ENCODE results near the gene TBC1D19. TPM values are rescaled to one million over a fixed set of nuclear protein-coding genes. Genes with fewer than 3 reads are reported as not detected.

Gene TBC1D19
- total RNA-seq, 1 experiment from 2014 or later = 2.2 TPM

DNA sequence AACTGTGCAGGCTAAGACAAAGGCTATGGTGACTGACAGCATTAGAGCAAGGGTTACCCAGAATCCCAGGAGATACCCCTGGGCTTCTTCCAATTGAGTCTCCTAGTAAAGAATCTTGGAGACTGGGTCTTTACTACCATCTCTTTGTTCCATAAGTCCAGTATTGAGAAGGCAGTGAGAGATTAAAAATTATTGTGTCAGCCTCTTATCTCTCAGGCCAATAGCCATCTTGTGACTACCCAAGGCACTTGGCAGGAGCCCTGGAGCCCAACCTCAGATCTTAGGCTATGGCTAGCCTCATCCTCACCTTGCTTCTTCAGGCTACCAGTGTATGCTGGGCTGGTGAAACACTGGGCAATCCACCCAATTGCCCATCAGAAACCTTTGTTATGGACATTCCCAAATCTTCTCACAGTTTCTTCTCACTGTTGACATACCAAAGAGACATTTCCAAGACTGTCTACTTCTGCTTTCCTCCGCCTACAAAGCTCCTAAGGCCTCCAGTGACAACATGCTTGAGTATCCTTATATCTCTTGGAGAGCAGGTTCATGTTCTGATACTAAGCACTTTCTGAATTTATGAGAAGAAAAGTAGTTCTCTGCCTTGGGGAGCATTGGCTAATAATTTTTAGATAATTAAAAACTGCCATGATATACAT, 200.5 kb downstream of the TBC1D19 start:
- POLR2A ChIA-PET = no interaction called here
- no peak overlapping the region for H3K27ac ChIP-seq (ENCODE audit: low read length)
- ATAC-seq = no peak

DNA sequence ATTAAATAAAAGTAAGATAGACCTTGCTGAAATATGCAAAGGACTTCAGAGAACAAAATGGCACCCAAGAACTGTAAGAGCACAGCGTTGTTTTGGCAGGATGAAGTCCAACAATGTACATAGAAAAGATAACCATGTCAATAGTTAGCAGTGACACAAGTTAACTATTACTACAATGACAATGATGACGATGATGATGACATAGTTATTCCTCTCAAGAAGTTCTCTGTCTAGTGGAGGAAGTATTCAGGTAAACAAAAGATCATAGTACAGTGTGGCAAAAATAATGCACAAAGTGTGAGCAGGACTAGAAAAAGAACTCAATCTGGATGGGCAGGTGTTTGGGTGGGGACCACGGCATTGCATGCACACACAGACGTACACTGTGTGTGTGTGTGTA, 201.4 kb downstream of the TBC1D19 start:
- no peak for TF ChIP-seq POLR2AphosphoS5 (IDR thresholded peaks at IDR 0.05; ENCODE audit: low read depth, low read length)
- TF ChIP-seq, protein P1, sequence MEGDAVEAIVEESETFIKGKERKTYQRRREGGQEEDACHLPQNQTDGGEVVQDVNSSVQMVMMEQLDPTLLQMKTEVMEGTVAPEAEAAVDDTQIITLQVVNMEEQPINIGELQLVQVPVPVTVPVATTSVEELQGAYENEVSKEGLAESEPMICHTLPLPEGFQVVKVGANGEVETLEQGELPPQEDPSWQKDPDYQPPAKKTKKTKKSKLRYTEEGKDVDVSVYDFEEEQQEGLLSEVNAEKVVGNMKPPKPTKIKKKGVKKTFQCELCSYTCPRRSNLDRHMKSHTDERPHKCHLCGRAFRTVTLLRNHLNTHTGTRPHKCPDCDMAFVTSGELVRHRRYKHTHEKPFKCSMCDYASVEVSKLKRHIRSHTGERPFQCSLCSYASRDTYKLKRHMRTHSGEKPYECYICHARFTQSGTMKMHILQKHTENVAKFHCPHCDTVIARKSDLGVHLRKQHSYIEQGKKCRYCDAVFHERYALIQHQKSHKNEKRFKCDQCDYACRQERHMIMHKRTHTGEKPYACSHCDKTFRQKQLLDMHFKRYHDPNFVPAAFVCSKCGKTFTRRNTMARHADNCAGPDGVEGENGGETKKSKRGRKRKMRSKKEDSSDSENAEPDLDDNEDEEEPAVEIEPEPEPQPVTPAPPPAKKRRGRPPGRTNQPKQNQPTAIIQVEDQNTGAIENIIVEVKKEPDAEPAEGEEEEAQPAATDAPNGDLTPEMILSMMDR (IDR thresholded peaks at IDR 0.05) = no peak
- no peak for TF ChIP-seq SIN3A (IDR thresholded peaks at IDR 0.05; ENCODE audit: borderline replicate concordance, insufficient read depth, low read depth, low read length)
- TF ChIP-seq TCF7L2 (IDR thresholded peaks at IDR 0.05; ENCODE audit: low read depth, low read length) = no peak
- TF ChIP-seq, protein P2, sequence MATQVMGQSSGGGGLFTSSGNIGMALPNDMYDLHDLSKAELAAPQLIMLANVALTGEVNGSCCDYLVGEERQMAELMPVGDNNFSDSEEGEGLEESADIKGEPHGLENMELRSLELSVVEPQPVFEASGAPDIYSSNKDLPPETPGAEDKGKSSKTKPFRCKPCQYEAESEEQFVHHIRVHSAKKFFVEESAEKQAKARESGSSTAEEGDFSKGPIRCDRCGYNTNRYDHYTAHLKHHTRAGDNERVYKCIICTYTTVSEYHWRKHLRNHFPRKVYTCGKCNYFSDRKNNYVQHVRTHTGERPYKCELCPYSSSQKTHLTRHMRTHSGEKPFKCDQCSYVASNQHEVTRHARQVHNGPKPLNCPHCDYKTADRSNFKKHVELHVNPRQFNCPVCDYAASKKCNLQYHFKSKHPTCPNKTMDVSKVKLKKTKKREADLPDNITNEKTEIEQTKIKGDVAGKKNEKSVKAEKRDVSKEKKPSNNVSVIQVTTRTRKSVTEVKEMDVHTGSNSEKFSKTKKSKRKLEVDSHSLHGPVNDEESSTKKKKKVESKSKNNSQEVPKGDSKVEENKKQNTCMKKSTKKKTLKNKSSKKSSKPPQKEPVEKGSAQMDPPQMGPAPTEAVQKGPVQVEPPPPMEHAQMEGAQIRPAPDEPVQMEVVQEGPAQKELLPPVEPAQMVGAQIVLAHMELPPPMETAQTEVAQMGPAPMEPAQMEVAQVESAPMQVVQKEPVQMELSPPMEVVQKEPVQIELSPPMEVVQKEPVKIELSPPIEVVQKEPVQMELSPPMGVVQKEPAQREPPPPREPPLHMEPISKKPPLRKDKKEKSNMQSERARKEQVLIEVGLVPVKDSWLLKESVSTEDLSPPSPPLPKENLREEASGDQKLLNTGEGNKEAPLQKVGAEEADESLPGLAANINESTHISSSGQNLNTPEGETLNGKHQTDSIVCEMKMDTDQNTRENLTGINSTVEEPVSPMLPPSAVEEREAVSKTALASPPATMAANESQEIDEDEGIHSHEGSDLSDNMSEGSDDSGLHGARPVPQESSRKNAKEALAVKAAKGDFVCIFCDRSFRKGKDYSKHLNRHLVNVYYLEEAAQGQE (IDR thresholded peaks at IDR 0.05; ENCODE audit: insufficient read depth in 1 of 2, low read depth in 2 of 2, low read length in 1 of 2) = no peak
- Histone ChIP-seq H3K27me3 (ENCODE audit: control insufficient read depth, insufficient read depth, low read length) (no peaks in the 10 kb centered on the region), H3K27ac (ENCODE audit: low read length) (no peak overlapping the region), H3K4me1 (ENCODE audit: control insufficient read depth, insufficient read depth, low read length) (no peaks in the 10 kb centered on the region; the same call in 1 of the 2 replicates), H3K9me3 (ENCODE audit: control insufficient read depth, insufficient read depth, low read depth, low read length) (no peaks in the 10 kb centered on the region), H3K36me3 (ENCODE audit: control insufficient read depth, insufficient read depth, low read length) (no peaks in the 10 kb centered on the region), H3K4me3 (ENCODE audit: low read depth in 2 of 2, low read length in 2 of 2) (no peak overlapping the region)
- no peak for ATAC-seq
- intact Hi-C loops (cut with micrococcal nuclease; ENCODE audit: unreplicated experiment) (no loop called here), in situ Hi-C loops (cut with HindIII; ENCODE audit: low pct_unique_long_range_greater_than_20kb, low sequenced_read_pairs) (no loop called here)
- CTCF ChIA-PET = no interaction called here
- BruUV-seq (replicated peaks) = no TSS peak
- POLR2A ChIA-PET = no interaction called here
- DNase-seq (ENCODE audit: low read depth, low spot score) = no peak

More for the DNA sequence above, 200.5 kb downstream of the TBC1D19 start:
- Histone ChIP-seq H3K9me3 (ENCODE audit: control insufficient read depth, insufficient read depth, low read depth, low read length) (no peaks in the 10 kb centered on the region), H3K4me1 (ENCODE audit: control insufficient read depth, insufficient read depth, low read length) (no peaks in the 10 kb centered on the region; the same call in 1 of the 2 replicates), H3K4me3 (ENCODE audit: low read depth in 2 of 2, low read length in 2 of 2) (no peak overlapping the region), H3K27me3 (ENCODE audit: control insufficient read depth, insufficient read depth, low read length) (no peaks in the 10 kb centered on the region), H3K36me3 (ENCODE audit: control insufficient read depth, insufficient read depth, low read length) (no peaks in the 10 kb centered on the region)
- intact Hi-C loops (cut with micrococcal nuclease; ENCODE audit: unreplicated experiment) = no loop called here
- TF ChIP-seq POLR2AphosphoS5 (IDR thresholded peaks at IDR 0.05; ENCODE audit: low read depth, low read length) = no peak
- no peak for TF ChIP-seq SIN3A (IDR thresholded peaks at IDR 0.05; ENCODE audit: borderline replicate concordance, insufficient read depth, low read depth, low read length)
- no peak for TF ChIP-seq TCF7L2 (IDR thresholded peaks at IDR 0.05; ENCODE audit: low read depth, low read length)
- TF ChIP-seq, protein P1 (IDR thresholded peaks at IDR 0.05) = no peak
- TF ChIP-seq, protein P2 (IDR thresholded peaks at IDR 0.05; ENCODE audit: insufficient read depth in 1 of 2, low read depth in 2 of 2, low read length in 1 of 2) = no peak
- no TSS peak for BruUV-seq (replicated peaks)
- no peak for DNase-seq (ENCODE audit: low read depth, low spot score)
- CTCF ChIA-PET = no interaction called here
- in situ Hi-C loops (cut with HindIII; ENCODE audit: low pct_unique_long_range_greater_than_20kb, low sequenced_read_pairs) = no loop called here

Data from Panc1 (cell line).